ENCODE measurements around the gene TRAF1.

DNA sequence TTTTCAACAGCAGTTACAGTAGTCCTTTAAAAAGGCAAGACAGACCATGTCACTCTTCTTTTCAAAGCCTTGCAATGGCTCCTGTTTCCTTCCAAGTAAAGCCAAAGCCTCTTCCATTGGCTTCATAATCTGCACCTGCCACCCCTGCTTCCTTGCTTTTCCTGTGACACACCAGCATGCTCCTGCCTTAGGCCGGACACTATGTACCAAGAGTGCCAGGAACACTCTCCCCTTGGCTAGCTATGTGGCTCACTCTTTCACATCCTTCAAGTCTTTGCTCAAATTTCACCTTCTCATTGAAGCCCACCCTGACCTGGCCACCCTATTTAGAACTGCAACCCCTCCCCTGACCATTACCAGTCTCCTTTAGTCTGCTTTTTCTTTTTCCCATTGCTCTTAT, 22.2 kb upstream of the TRAF1 start:
- TF ChIP-seq, protein P1, sequence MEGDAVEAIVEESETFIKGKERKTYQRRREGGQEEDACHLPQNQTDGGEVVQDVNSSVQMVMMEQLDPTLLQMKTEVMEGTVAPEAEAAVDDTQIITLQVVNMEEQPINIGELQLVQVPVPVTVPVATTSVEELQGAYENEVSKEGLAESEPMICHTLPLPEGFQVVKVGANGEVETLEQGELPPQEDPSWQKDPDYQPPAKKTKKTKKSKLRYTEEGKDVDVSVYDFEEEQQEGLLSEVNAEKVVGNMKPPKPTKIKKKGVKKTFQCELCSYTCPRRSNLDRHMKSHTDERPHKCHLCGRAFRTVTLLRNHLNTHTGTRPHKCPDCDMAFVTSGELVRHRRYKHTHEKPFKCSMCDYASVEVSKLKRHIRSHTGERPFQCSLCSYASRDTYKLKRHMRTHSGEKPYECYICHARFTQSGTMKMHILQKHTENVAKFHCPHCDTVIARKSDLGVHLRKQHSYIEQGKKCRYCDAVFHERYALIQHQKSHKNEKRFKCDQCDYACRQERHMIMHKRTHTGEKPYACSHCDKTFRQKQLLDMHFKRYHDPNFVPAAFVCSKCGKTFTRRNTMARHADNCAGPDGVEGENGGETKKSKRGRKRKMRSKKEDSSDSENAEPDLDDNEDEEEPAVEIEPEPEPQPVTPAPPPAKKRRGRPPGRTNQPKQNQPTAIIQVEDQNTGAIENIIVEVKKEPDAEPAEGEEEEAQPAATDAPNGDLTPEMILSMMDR (IDR thresholded peaks at IDR 0.05 in 2 of 3, conservative IDR thresholded peaks at IDR 0.05 in 1 of 3; ENCODE audit: borderline replicate concordance in 1 of 3, insufficient read depth in 1 of 3, low read depth in 2 of 3, low read length in 2 of 3) = no peak
- TF ChIP-seq, protein P2, sequence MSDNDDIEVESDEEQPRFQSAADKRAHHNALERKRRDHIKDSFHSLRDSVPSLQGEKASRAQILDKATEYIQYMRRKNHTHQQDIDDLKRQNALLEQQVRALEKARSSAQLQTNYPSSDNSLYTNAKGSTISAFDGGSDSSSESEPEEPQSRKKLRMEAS (IDR thresholded peaks at IDR 0.05) = no peak
- TF ChIP-seq POLR2A (IDR thresholded peaks at IDR 0.05; ENCODE audit: borderline replicate concordance, extremely low read depth, insufficient read depth, insufficient read length) (no peak), ZFX (IDR thresholded peaks at IDR 0.05) (no peak), SIN3A (IDR thresholded peaks at IDR 0.05; ENCODE audit: low read depth) (no peak), YY1 (IDR thresholded peaks at IDR 0.05; ENCODE audit: extremely low read depth, insufficient replicate concordance, low read depth, low read length) (no peak), POLR2AphosphoS5 (IDR thresholded peaks at IDR 0.05; ENCODE audit: low read depth, low read length) (no peak), SRF (IDR thresholded peaks at IDR 0.05; ENCODE audit: low read depth) (no peak)
